Measurements from ENCODE around the gene VEGFC. TPM values are rescaled to one million over a fixed set of nuclear protein-coding genes. Genes with fewer than 3 reads are reported as not detected.
A peak's percentile ranks its signal among the peaks of the same experiment; 100 is the strongest.

VEGFC gene
- polyA plus RNA-seq, 1 donor: 6.6 TPM

DNA sequence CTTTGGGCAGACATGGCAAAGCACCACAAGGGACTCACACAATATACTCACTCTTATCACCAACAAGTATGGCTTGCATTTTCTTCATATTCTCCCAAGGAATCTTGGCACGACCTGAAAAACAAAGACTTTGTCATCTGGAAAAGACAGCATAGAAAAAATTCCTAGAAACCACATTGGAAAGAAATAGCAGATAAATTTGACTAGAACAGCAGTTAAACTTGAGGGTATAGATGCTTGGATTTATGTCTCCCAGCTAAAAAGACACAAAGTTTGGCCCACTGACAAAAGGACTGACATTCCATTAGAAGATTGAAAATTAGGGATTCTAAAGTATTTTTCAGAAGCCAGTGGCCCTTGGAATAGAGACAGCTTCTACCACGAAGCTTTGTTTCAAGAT, 6.9 kb upstream of the VEGFC start:
- Histone ChIP-seq H3K27me3 (ENCODE audit: control insufficient read depth, insufficient read depth, low read length) (peaks cover 2% of the 10 kb centered on the region), H3K4me1 (ENCODE audit: control insufficient read depth, insufficient read depth, low read length) (no peaks in the 10 kb centered on the region), H3K36me3 (ENCODE audit: control insufficient read depth, insufficient read depth, low read length) (no peaks in the 10 kb centered on the region), H3K4me3 (ENCODE audit: low read length) (no peak overlapping the region), H3K27ac (ENCODE audit: low read length) (no peak overlapping the region), H3K9me3 (ENCODE audit: control insufficient read depth, low read depth, low read length) (no peaks in the 10 kb centered on the region)
- WGBS (ENCODE audit: insufficient coverage, low lambda C conversion rate): no CpG with 5 or more reads among the region's 2 CpGs
- DNase-seq: no peak

DNA sequence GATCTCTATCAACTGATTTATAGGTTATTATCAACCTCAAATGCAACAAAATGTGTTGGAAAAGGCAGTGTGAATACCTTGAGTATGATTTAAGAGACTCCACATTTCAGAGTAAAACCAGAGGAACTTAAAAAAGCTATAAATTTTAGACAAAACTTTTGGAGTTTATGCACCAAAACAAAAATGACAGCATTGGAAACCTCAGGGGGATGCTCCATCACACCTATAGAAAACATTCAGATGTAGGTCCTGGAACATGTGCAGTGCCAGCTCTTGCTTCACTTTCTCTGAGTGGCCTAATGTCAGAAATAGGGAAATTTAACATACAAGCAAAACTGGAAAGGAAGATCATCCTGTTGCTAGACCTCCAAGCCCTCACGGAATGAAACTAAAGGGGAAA, 5.8 kb upstream of the VEGFC start:
- Histone ChIP-seq H3K36me3 (ENCODE audit: control insufficient read depth, insufficient read depth, low read length) (no peaks in the 10 kb centered on the region), H3K27me3 (ENCODE audit: control insufficient read depth, insufficient read depth, low read length) (peaks cover 6% of the 10 kb centered on the region), H3K4me3 (ENCODE audit: low read length) (no peak overlapping the region), H3K27ac (ENCODE audit: low read length) (no peak overlapping the region), H3K4me1 (ENCODE audit: control insufficient read depth, insufficient read depth, low read length) (no peaks in the 10 kb centered on the region), H3K9me3 (ENCODE audit: control insufficient read depth, low read depth, low read length) (no peaks in the 10 kb centered on the region)
- no CpG with 5 or more reads among the region's 1 CpG for WGBS (ENCODE audit: insufficient coverage, low lambda C conversion rate)
- no peak for DNase-seq

- H3K27me3 ChIP-seq (ENCODE audit: control insufficient read depth, insufficient read depth, low read length): peaks cover 24% of the 10 kb centered on the region
- no peaks in the 10 kb centered on the region for H3K9me3 ChIP-seq (ENCODE audit: control insufficient read depth, low read depth, low read length)
- H3K27ac ChIP-seq (ENCODE audit: low read length): no peak overlapping the region
- no peak overlapping the region for H3K4me3 ChIP-seq (ENCODE audit: low read length)
- no peaks in the 10 kb centered on the region for H3K36me3 ChIP-seq (ENCODE audit: control insufficient read depth, insufficient read depth, low read length)
- DNase-seq: no peak
- WGBS (ENCODE audit: insufficient coverage, low lambda C conversion rate): no CpG with 5 or more reads among the region's 1 CpG
- H3K4me1 ChIP-seq (ENCODE audit: control insufficient read depth, insufficient read depth, low read length): peaks cover 3% of the 10 kb centered on the region
These were observed 2.7 kb upstream of the VEGFC start for GRCh38 chr4:176795441-176795840.

- no peaks in the 10 kb centered on the region for H3K9me3 ChIP-seq (ENCODE audit: control insufficient read depth, low read depth, low read length)
- DNase-seq: no peak
- no peaks in the 10 kb centered on the region for H3K36me3 ChIP-seq (ENCODE audit: control insufficient read depth, insufficient read depth, low read length)
- H3K4me3 ChIP-seq (ENCODE audit: low read length): no peak overlapping the region
- peaks cover 24% of the 10 kb centered on the region for H3K27me3 ChIP-seq (ENCODE audit: control insufficient read depth, insufficient read depth, low read length)
- H3K27ac ChIP-seq (ENCODE audit: low read length): no peak overlapping the region
- WGBS (ENCODE audit: insufficient coverage, low lambda C conversion rate): 83% methylated on average over 1 of the region's 1 CpG
- peaks cover 3% of the 10 kb centered on the region for H3K4me1 ChIP-seq (ENCODE audit: control insufficient read depth, insufficient read depth, low read length)
These were observed 1.9 kb upstream of the VEGFC start for GRCh38 chr4:176794651-176795050.

DNA sequence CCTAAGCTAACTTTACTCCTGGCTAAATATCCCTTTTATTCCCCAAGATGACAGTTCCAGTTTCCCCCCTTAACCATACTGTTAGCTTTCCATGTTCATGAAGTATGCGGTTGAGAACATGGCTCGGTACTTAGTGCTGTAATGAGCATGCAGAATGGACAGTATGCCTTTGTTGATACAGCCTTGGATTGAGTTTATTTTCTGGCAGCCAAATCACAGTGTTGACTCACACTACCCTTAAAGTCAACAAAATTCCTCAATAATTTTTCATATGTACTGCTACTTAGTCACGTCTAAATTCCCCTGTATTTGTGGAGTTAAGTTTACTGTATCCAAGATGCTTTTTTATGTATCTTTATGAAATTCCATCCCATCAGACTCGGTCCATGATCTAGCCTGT, 1.4 kb upstream of the VEGFC start:
- Histone ChIP-seq H3K4me3 (ENCODE audit: low read length) (no peak overlapping the region), H3K27ac (ENCODE audit: low read length) (no peak overlapping the region), H3K27me3 (ENCODE audit: control insufficient read depth, insufficient read depth, low read length) (peaks cover 24% of the 10 kb centered on the region), H3K36me3 (ENCODE audit: control insufficient read depth, insufficient read depth, low read length) (no peaks in the 10 kb centered on the region), H3K9me3 (ENCODE audit: control insufficient read depth, low read depth, low read length) (no peaks in the 10 kb centered on the region), H3K4me1 (ENCODE audit: control insufficient read depth, insufficient read depth, low read length) (peaks cover 3% of the 10 kb centered on the region)
- no CpG with 5 or more reads among the region's 4 CpGs for WGBS (ENCODE audit: insufficient coverage, low lambda C conversion rate)
- DNase-seq: peak in 1 of 2 donors; percentile 9

DNA sequence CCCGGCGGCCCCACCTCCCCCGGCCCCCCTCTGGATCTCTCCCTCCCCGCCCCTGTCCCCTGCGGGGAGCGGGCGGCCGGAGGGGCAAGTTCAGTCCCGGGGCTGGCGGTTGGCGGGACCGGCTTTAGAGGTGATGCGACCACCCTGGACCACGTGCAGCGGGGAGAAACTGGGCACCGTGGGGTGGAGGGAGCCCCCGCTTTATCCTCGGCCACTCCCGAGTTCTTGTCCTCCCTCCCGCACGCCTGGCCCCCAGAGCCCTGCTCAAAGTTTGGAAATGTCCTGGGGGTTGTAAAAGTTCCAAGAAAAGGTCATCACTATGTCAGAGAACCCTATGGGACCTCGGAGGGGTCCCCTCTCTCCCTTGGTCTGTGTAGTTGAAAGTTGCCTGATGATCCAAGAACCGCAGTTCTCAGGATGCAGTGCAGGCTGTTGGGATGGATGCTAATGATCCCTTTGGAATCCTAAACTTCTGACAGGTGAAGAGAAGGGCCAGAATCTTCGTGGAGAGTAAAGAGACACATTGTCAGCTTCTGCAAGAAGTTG, 411 bp upstream of the VEGFC start:
- WGBS (ENCODE audit: insufficient coverage, low lambda C conversion rate): no CpG with 5 or more reads among the region's 24 CpGs
- Histone ChIP-seq H3K4me1 (ENCODE audit: control insufficient read depth, insufficient read depth, low read length) (peaks cover 3% of the 10 kb centered on the region), H3K4me3 (ENCODE audit: low read length) (peak overlapping the region; percentile 16), H3K9me3 (ENCODE audit: control insufficient read depth, low read depth, low read length) (no peaks in the 10 kb centered on the region), H3K27ac (ENCODE audit: low read length) (no peak overlapping the region), H3K36me3 (ENCODE audit: control insufficient read depth, insufficient read depth, low read length) (no peaks in the 10 kb centered on the region), H3K27me3 (ENCODE audit: control insufficient read depth, insufficient read depth, low read length) (peaks cover 24% of the 10 kb centered on the region)
- no peak for DNase-seq

- H3K27me3 ChIP-seq (ENCODE audit: control insufficient read depth, insufficient read depth, low read length): peaks cover 24% of the 10 kb centered on the region
- peaks cover 3% of the 10 kb centered on the region for H3K4me1 ChIP-seq (ENCODE audit: control insufficient read depth, insufficient read depth, low read length)
- WGBS (ENCODE audit: insufficient coverage, low lambda C conversion rate): 0% methylated on average over 1 of the region's 45 CpGs
- H3K4me3 ChIP-seq (ENCODE audit: low read length): peak overlapping the region; percentile 54
- no peaks in the 10 kb centered on the region for H3K9me3 ChIP-seq (ENCODE audit: control insufficient read depth, low read depth, low read length)
- H3K27ac ChIP-seq (ENCODE audit: low read length): no peak overlapping the region
- no peaks in the 10 kb centered on the region for H3K36me3 ChIP-seq (ENCODE audit: control insufficient read depth, insufficient read depth, low read length)
- peak; percentile 7 to 19 for DNase-seq
These were observed 964 bp downstream of the VEGFC start for GRCh38 chr4:176791591-176792325.

DNA sequence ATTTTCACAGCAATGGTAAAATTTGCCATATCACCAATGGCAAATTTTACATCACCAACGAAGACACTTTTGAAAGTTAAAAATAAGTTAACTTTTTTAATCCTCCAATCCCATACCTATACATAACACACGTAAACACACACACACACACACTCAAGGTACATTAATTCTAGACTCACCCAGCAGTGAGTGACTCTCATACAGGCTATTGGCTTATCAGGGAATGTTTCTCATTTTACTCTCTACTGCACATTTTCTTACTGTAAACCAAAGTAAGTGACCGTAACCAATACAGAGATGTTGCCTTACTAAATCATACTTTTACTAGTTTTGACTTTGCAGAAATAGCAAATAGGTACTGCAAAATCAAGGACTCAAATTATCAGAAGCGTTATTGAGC, 2.3 kb downstream of the VEGFC start:
- H3K4me3 ChIP-seq (ENCODE audit: low read length): no peak overlapping the region
- peaks cover 22% of the 10 kb centered on the region for H3K27me3 ChIP-seq (ENCODE audit: control insufficient read depth, insufficient read depth, low read length)

GRCh38 chr4:176789955-176790354, 2.8 kb downstream of the VEGFC start:
- Histone ChIP-seq H3K9me3 (ENCODE audit: control insufficient read depth, low read depth, low read length) (no peaks in the 10 kb centered on the region), H3K36me3 (ENCODE audit: control insufficient read depth, insufficient read depth, low read length) (no peaks in the 10 kb centered on the region), H3K4me3 (ENCODE audit: low read length) (no peak overlapping the region), H3K27me3 (ENCODE audit: control insufficient read depth, insufficient read depth, low read length) (peaks cover 22% of the 10 kb centered on the region), H3K27ac (ENCODE audit: low read length) (no peak overlapping the region), H3K4me1 (ENCODE audit: control insufficient read depth, insufficient read depth, low read length) (peaks cover 3% of the 10 kb centered on the region)
- no CpG with 5 or more reads among the region's 1 CpG for WGBS (ENCODE audit: insufficient coverage, low lambda C conversion rate)
- DNase-seq: peak in 1 of 2 donors; percentile 14

More for the DNA sequence above, 2.3 kb downstream of the VEGFC start:
- WGBS (ENCODE audit: insufficient coverage, low lambda C conversion rate): 83% methylated on average over 1 of the region's 4 CpGs
- Histone ChIP-seq H3K4me1 (ENCODE audit: control insufficient read depth, insufficient read depth, low read length) (peaks cover 3% of the 10 kb centered on the region), H3K9me3 (ENCODE audit: control insufficient read depth, low read depth, low read length) (no peaks in the 10 kb centered on the region), H3K27ac (ENCODE audit: low read length) (no peak overlapping the region), H3K36me3 (ENCODE audit: control insufficient read depth, insufficient read depth, low read length) (no peaks in the 10 kb centered on the region)
- DNase-seq: no peak

DNA sequence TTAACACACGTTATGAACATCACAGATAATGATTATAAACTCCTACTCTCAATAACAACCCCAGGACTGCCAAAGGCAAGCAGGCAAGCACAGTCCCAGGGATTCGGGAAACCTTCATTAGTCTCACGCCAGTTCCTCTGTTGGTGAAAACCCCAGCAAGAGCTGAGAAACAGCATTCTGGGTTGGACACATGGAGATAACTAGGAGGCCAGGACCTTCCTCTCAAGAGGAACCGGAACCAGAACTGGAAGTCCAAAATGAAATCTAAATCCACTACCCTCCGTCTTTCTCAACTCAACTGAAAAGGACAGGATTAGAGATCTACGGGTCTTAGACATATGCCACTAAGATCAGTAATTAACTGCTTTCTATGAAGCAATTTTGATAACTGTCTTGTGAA, 3.8 kb downstream of the VEGFC start:
- no peaks in the 10 kb centered on the region for H3K9me3 ChIP-seq (ENCODE audit: control insufficient read depth, low read depth, low read length)
- H3K36me3 ChIP-seq (ENCODE audit: control insufficient read depth, insufficient read depth, low read length): no peaks in the 10 kb centered on the region
- H3K27me3 ChIP-seq (ENCODE audit: control insufficient read depth, insufficient read depth, low read length): peaks cover 20% of the 10 kb centered on the region
- no peak overlapping the region for H3K27ac ChIP-seq (ENCODE audit: low read length)
- no peak for DNase-seq
- peaks cover 3% of the 10 kb centered on the region for H3K4me1 ChIP-seq (ENCODE audit: control insufficient read depth, insufficient read depth, low read length)
- no CpG with 5 or more reads among the region's 6 CpGs for WGBS (ENCODE audit: insufficient coverage, low lambda C conversion rate)
- no peak overlapping the region for H3K4me3 ChIP-seq (ENCODE audit: low read length)

GRCh38 chr4:176788248-176788647, 4.5 kb downstream of the VEGFC start:
- 100% methylated on average over 1 of the region's 8 CpGs for WGBS (ENCODE audit: insufficient coverage, low lambda C conversion rate)
- H3K4me3 ChIP-seq (ENCODE audit: low read length): no peak overlapping the region
- H3K27me3 ChIP-seq (ENCODE audit: control insufficient read depth, insufficient read depth, low read length): peaks cover 16% of the 10 kb centered on the region
- no peak for DNase-seq
- H3K9me3 ChIP-seq (ENCODE audit: control insufficient read depth, low read depth, low read length): no peaks in the 10 kb centered on the region
- no peaks in the 10 kb centered on the region for H3K36me3 ChIP-seq (ENCODE audit: control insufficient read depth, insufficient read depth, low read length)
- H3K27ac ChIP-seq (ENCODE audit: low read length): no peak overlapping the region
- peaks cover 3% of the 10 kb centered on the region for H3K4me1 ChIP-seq (ENCODE audit: control insufficient read depth, insufficient read depth, low read length)

Data from large intestine (tissue), 3 donors.